Choroid plexus epithelial cell (primary cell): Measurements from ENCODE around the gene GPR26.

Experiments
- DNase-seq: peaks from one replicate; pipeline ENCODE4 v3.0.0-alpha.2; 2010; ENCODE audit warnings: low read depth
- H3K4me3 ChIP-seq: 2 replicates; pipeline ENCODE4 v1.5.1; 2011; ENCODE audit warnings: low read depth, mild to moderate bottlenecking, control low read depth, low read length, moderate library complexity
- CTCF ChIP-seq: conservative IDR thresholded peaks from 2 replicates; pipeline ENCODE4 v1.5.1; 2011; ENCODE audit warnings: low read depth, mild to moderate bottlenecking, control low read depth, inconsistent platforms, low read length, moderate library complexity

The GPR26 gene

GRCh38 chr10:123703195-123703790 lies 37.1 kb downstream of the GPR26 start:
- DNase-seq: no peak
- no peak for TF ChIP-seq CTCF

GRCh38 chr10:123704076-123704475 lies 37.9 kb downstream of the GPR26 start:
- no peak for TF ChIP-seq CTCF
- no peak for DNase-seq

More at GRCh38 chr10:123703195-123703790, 37.1 kb downstream of the GPR26 start:
- no peak overlapping the region for H3K4me3 ChIP-seq

GRCh38 chr10:123704812-123705211 lies 38.7 kb downstream of the GPR26 start:
- no peak for TF ChIP-seq CTCF

More at GRCh38 chr10:123704076-123704475, 37.9 kb downstream of the GPR26 start:
- H3K4me3 ChIP-seq: no peak overlapping the region

GRCh38 chr10:123706236-123706635 lies 40.1 kb downstream of the GPR26 start:
- no peak overlapping the region for H3K4me3 ChIP-seq
- TF ChIP-seq CTCF: no peak
- DNase-seq: no peak

More at GRCh38 chr10:123704812-123705211, 38.7 kb downstream of the GPR26 start:
- no peak for DNase-seq
- no peak overlapping the region for H3K4me3 ChIP-seq

- DNase-seq: no peak
- H3K4me3 ChIP-seq: no peak overlapping the region
- no peak for TF ChIP-seq CTCF
Observed at GRCh38 chr10:123715546-123715945, 49.4 kb downstream of the GPR26 start.

- H3K4me3 ChIP-seq: no peak overlapping the region
- no peak for TF ChIP-seq CTCF
- no peak for DNase-seq
Observed at GRCh38 chr10:123717336-123717735, 51.2 kb downstream of the GPR26 start.

GRCh38 chr10:123718544-123719060 lies 52.4 kb downstream of the GPR26 start:
- DNase-seq: no peak
- no peak for TF ChIP-seq CTCF
- H3K4me3 ChIP-seq: no peak overlapping the region
